Ovary (tissue), 9 donors: ENCODE results near the gene COX19. TPM values are rescaled to one million over a fixed set of nuclear protein-coding genes. Genes with fewer than 3 reads are reported as not detected.

Source experiments
- DNase-seq, 5 donors: peaks; one replicate each; pipeline ENCODE4 v3.0.0-alpha.2; 2019 to 2020
- H3K27ac ChIP-seq, 2 donors: fragments of 200-600 bp; one replicate each; pipeline versions ENCODE4 v1.5.1 to v1.8.0; 2019 to 2022
- H3K27me3 ChIP-seq: fragments of 200-600 bp; one replicate; pipeline ENCODE4 v1.8.0; 2022
- H3K36me3 ChIP-seq: fragments of 200-600 bp; sonication (generic); one replicate; pipeline ENCODE4 v1.5.1; 2019
- H3K4me1 ChIP-seq: one replicate; pipeline ENCODE4 v1.8.1; 2013; ENCODE audit warnings: mild to moderate bottlenecking, moderate library complexity; ENCODE audit not compliant: insufficient read depth
- H3K4me3 ChIP-seq: fragments of 200-600 bp; sonication (generic); one replicate; pipeline ENCODE4 v1.5.1; 2017
- H3K9me3 ChIP-seq, 2 donors: fragments of 200-600 bp in 1 of 2; sonication (generic) in 1 of 2; one replicate each; pipeline versions ENCODE4 v1.5.1 to v1.8.1; 2013 to 2019; ENCODE audit warnings: mild to moderate bottlenecking in 1 of 2, moderate library complexity in 1 of 2
- CTCF ChIP-seq, 3 donors: fragments of 450-650 bp in 2 of 3; fragments of 200-600 bp in 1 of 3; IDR thresholded peaks; one replicate each; pipeline versions ENCODE4 v1.5.1 to v1.8.0; 2016 to 2022; ENCODE audit warnings: antibody characterized with exemption in 3 of 3, mild to moderate bottlenecking in 1 of 3
- EP300 ChIP-seq: sonication (generic); formaldehyde crosslinking; IDR thresholded peaks from one replicate; pipeline ENCODE4 v1.6.1; 2017; ENCODE audit warnings: antibody characterized with exemption
- POLR2A ChIP-seq: fragments of 450-650 bp; IDR thresholded peaks from one replicate; pipeline ENCODE4 v1.6.1; 2017; ENCODE audit warnings: antibody characterized with exemption, mild to moderate bottlenecking, moderate library complexity
- WGBS, 3 donors: extraction: QIAGEN DNeasy Blood & Tissue Kit in 1 of 3; methylation state at CpG; one replicate each; pipeline versions ENCODE4 v1.1.5 to v1.1.7; 2013 to 2017; 5-methylcytosine and 5-hydroxymethylcytosine counted together
- intact Hi-C, 4 donors: fragments of 100-400 bp; cut with DNase I; formaldehyde crosslinking; loops; one replicate each; pipeline versions ENCODE4 v1.11.0 to v1.15.1; 2022 to 2023
- polyA plus RNA-seq, 2 donors: library from polyadenylated mRNA; stranded (reverse); fragments of 200-250 nt in 1 of 2; fragments of 350-450 nt in 1 of 2; fragmentation: Illumina TruSeq in 1 of 2; extraction: RNeasy Lipid Tissue Mini Kit (QIAGEN cat#74804) in 1 of 2; gene quantifications; one replicate each; pipeline ENCODE4 v1.2.3, GENCODE V29; 2013 to 2014
- total RNA-seq, 7 donors: library from RNA; depleted of rRNA in 2 of 7; stranded (reverse); fragments of >200 nt in 2 of 7; fragmentation: NEBNext Ultra II Directional in 3 of 7; extraction: Animal tissue kit (Norgen Biotek cat#: 25700) in 3 of 7; gene quantifications; one replicate each; pipeline versions ENCODE4 v1.1.0 to v1.2.4, GENCODE V29; 2016 to 2023
- donor health status: DM: no; HTN: no; CAD: no; lungs with moderate emphysema.
- donor health status: DM: no; HTN: no; CAD: no.
- donor health status: Bipolar disorder and iron deficiency.
- donor health status: DM: yes; HTN: yes; CAD: no.
- donor health status: DM: no; HTN: no; CAD: no.
- donor health status: DM: yes; HTN: yes; CAD: no.

COX19 gene
- total and polyA plus RNA-seq, 9 donors, result 6.7 to 15.2 (median 10.3) TPM

GRCh38 chr7:988426-988911, 13.1 kb upstream of the COX19 start:
- TF ChIP-seq CTCF (IDR thresholded peaks at IDR 0.05) (no peak), EP300 (no peak), POLR2A (no peak)
- Histone ChIP-seq H3K36me3 (no peaks in the 10 kb centered on the region), H3K27me3 (no peaks in the 10 kb centered on the region), H3K27ac (no peak overlapping the region), H3K4me1 (peaks cover 34% of the 10 kb centered on the region), H3K9me3 (no peaks in the 10 kb centered on the region), H3K4me3 (no peak overlapping the region)
- 3 to 6% (median 5%) methylated on average over 23 to 24 of the region's 24 CpGs for WGBS, 3 donors
- peak in 4 of 5 donors; percentile 46 to 81 (median 71) for DNase-seq
- intact Hi-C loops, result loop anchor here in 2 of 4 donors (10.0 kb wide), 2 partner anchors 166 to 204 kb away; no protein-coding TSS in a partner anchor

GRCh38 chr7:987909-988308, 12.6 kb upstream of the COX19 start:
- peak in 2 of 5 donors; percentile 61 to 66 for DNase-seq
- TF ChIP-seq CTCF (IDR thresholded peaks at IDR 0.05) (no peak), EP300 (no peak), POLR2A (no peak)
- intact Hi-C loops, result loop anchor here in 2 of 4 donors (10.0 kb wide), 2 partner anchors 167 to 203 kb away; no protein-coding TSS in a partner anchor
- Histone ChIP-seq H3K9me3 (no peaks in the 10 kb centered on the region), H3K27me3 (no peaks in the 10 kb centered on the region), H3K4me1 (peaks cover 31% of the 10 kb centered on the region), H3K36me3 (no peaks in the 10 kb centered on the region), H3K4me3 (no peak overlapping the region), H3K27ac (no peak overlapping the region)
- WGBS, 3 donors, result 21 to 38% (median 26%) methylated on average over 5 to 6 of the region's 6 CpGs

- Histone ChIP-seq H3K4me3 (no peak overlapping the region), H3K4me1 (peaks cover 30% of the 10 kb centered on the region), H3K9me3 (no peaks in the 10 kb centered on the region), H3K27ac (peak overlapping the region in 1 of 2 donors; percentile 59), H3K36me3 (no peaks in the 10 kb centered on the region), H3K27me3 (no peaks in the 10 kb centered on the region)
- no peak for TF ChIP-seq EP300
- TF ChIP-seq POLR2A, result no peak
- TF ChIP-seq CTCF (IDR thresholded peaks at IDR 0.05), result no peak
- intact Hi-C loops, result loop anchor here in 2 of 4 donors (10.0 kb wide), 2 partner anchors 168 to 202 kb away; no protein-coding TSS in a partner anchor
- DNase-seq, result peak in 2 of 5 donors; percentile 60 to 64
- WGBS, 3 donors, result 68 to 80% (median 74%) methylated on average over 49 to 56 of the region's 56 CpGs
These were observed 11.7 kb upstream of the COX19 start for GRCh38 chr7:986766-987751.

GRCh38 chr7:985915-986741, 10.8 kb upstream of the COX19 start:
- Histone ChIP-seq H3K4me3 (no peak overlapping the region), H3K4me1 (peaks cover 30% of the 10 kb centered on the region), H3K9me3 (no peaks in the 10 kb centered on the region), H3K36me3 (no peaks in the 10 kb centered on the region), H3K27ac (peak overlapping the region in 1 of 2 donors; percentile 59), H3K27me3 (no peaks in the 10 kb centered on the region)
- no peak for TF ChIP-seq CTCF (IDR thresholded peaks at IDR 0.05)
- TF ChIP-seq POLR2A, result peak; percentile 8
- DNase-seq, result peak; percentile 67 to 82 (median 74)
- WGBS, 3 donors, result 9 to 22% (median 10%) methylated on average over 41 of the region's 41 CpGs
- intact Hi-C loops, result loop anchor here in 2 of 4 donors (10.0 kb wide), 2 partner anchors 169 to 201 kb away; no protein-coding TSS in a partner anchor
